Right cardiac atrium (tissue), 5 donors: ENCODE data around the gene LAX1. TPM values are rescaled to one million over a fixed set of nuclear protein-coding genes. Genes with fewer than 3 reads are reported as not detected.

Source experiments
- ATAC-seq, 2 donors: fragments of 200-7000 bp; cut with Tn5 transposase; one replicate each; pipeline versions ENCODE4 v1.8.0 to v1.9.1; 2020; ENCODE audit warnings: moderate library complexity in 2 of 2, mild to moderate bottlenecking in 1 of 2
- DNase-seq, 3 donors: peaks; one replicate each; pipeline ENCODE4 v3.0.0-alpha.2; 2020
- H3K27ac ChIP-seq: one replicate; pipeline ENCODE4 v1.5.1; 2013; ENCODE audit warnings: mild to moderate bottlenecking, low read length, control low read depth, moderate library complexity
- H3K27me3 ChIP-seq: one replicate; pipeline ENCODE4 v1.6.1; 2013; ENCODE audit not compliant: control insufficient read depth, insufficient read depth
- H3K4me1 ChIP-seq: one replicate; pipeline ENCODE4 v1.6.1; 2013; ENCODE audit warnings: low read length; ENCODE audit not compliant: control insufficient read depth, insufficient read depth
- H3K4me3 ChIP-seq: one replicate; pipeline ENCODE4 v1.5.1; 2013; ENCODE audit warnings: low read length, control low read depth
- H3K9me3 ChIP-seq: one replicate; pipeline ENCODE4 v1.6.1; 2013; ENCODE audit warnings: low read length; ENCODE audit not compliant: control insufficient read depth
- WGBS: extraction: QIAGEN DNeasy Blood & Tissue Kit; methylation state at CpG from one replicate; pipeline ENCODE4 v1.1.7; 2013; 5-methylcytosine and 5-hydroxymethylcytosine counted together
- intact Hi-C, 4 donors: fragments of 100-400 bp; cut with DNase I; formaldehyde crosslinking; loops; one replicate each; pipeline versions ENCODE4 v1.11.0 to v1.14.0; 2022 to 2023
- polyA plus RNA-seq: library from polyadenylated mRNA; stranded (reverse); fragments of 200-250 nt; gene quantifications from one replicate; pipeline ENCODE4 v1.2.3, GENCODE V29; 2013
- total RNA-seq, 4 donors: library from RNA; stranded (reverse); fragmentation: NEBNext Ultra II Directional; extraction: Animal tissue kit (Norgen Biotek cat#: 25700); gene quantifications; one replicate each; pipeline ENCODE4 v1.2.1, GENCODE V29; 2021
- donor health status: healthy with polysubstance abuse.
- donor health status: DM: no; HTN: yes; CAD: no.
- donor health status: DM: no; HTN: no; CAD: no.
- donor health status: DM: no; HTN: yes; CAD: no; lungs with severe emphysema.
- donor health status: DM: yes; HTN: yes; CAD: no.

LAX1 gene
- total and polyA plus RNA-seq, 5 donors, result 0.14 to 0.43 (median 0.22) TPM

DNA sequence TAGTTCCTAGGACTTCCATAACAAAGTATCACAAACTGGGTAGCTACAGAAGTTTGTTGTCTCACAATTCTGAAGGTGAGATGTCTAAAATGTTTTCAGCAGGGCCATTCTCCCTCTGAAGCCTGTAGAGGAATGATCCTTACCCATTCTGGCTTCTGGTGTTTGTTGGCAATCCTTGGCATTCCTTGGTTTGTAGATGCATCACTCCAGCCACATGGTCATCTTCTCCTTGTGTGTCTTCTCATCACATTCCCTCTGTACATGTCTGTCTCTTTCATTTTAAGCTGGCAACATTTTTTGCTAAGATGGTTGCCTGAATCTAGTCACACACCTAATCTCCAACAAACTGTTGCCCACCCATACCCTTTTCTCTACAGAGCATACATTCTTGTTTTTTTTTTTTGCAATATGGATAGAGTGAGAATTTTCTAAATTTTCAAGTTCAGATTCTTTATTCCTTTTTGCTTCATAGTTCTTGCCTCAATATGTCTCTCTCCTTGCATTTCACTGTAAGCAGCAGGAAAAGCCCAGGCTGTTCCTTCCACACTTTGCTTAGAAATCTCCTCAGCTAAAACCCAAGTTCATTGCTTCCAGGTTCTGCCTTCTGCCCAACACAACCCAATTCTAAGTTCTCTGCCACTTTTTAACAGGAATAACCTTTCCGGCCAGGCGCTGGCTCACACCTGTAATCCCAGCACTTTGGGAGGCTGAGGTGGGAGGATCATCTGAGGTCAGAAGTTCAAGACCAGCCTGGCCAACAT is 48.8 kb downstream of the LAX1 start:
- H3K9me3 ChIP-seq, result no peaks in the 10 kb centered on the region
- intact Hi-C loops, result no loop called here
- ATAC-seq, result no peak

DNA sequence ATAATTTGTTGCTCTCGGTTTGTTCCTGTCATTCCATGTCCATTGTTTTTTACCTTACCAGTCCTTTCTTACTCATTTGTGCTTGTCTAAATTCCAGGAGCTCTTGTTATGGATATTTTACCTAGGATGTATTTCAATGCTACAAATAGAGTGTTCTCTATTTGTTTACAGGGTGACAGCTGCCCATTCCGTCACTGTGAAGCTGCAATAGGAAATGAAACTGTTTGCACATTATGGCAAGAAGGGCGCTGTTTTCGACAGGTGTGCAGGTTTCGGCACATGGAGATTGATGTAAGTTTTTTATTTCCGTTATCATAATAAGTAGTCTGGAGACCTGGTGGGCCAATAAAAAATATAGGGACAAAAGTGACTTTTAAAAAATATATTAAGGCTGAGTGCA is 53.4 kb downstream of the LAX1 start:
- DNase-seq (no peak), ATAC-seq (no peak)
- WGBS, result 94% methylated on average over 6 of the region's 6 CpGs
- Histone ChIP-seq H3K27me3 (no peaks in the 10 kb centered on the region), H3K4me3 (no peak overlapping the region), H3K9me3 (no peaks in the 10 kb centered on the region), H3K27ac (no peak overlapping the region), H3K4me1 (no peaks in the 10 kb centered on the region)
- intact Hi-C loops, result no loop called here

More for the DNA sequence above, 48.8 kb downstream of the LAX1 start:
- 99% methylated on average over 2 of the region's 2 CpGs for WGBS
- DNase-seq, result no peak
- H3K4me1 ChIP-seq, result no peaks in the 10 kb centered on the region
- H3K27me3 ChIP-seq, result no peaks in the 10 kb centered on the region
- no peak overlapping the region for H3K27ac ChIP-seq
- H3K4me3 ChIP-seq, result no peak overlapping the region

DNA sequence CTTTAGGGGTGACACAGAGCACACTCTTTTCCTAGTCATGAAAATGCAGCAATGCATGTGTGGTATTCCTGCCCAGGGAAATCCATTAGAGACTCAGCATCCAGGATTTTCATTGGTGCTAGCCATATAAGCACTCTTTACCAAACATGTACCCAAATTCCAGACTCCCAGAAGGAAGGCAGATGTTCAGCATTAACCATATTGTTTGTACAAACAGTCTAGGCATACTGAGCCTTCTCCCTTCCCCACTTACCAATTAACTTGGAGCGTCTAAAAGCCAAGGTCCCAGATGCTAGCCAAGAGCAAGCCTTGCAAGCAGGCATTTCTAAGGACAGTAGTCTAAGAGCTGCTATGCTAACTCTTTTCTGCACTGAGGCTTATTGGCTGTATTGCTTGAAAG is 58.3 kb downstream of the LAX1 start:
- Histone ChIP-seq H3K4me1 (no peaks in the 10 kb centered on the region), H3K27me3 (no peaks in the 10 kb centered on the region), H3K4me3 (no peak overlapping the region), H3K27ac (no peak overlapping the region), H3K9me3 (no peaks in the 10 kb centered on the region)
- ATAC-seq (no peak), DNase-seq (no peak)
- intact Hi-C loops, result no loop called here
- WGBS, result 89% methylated on average over 1 of the region's 1 CpG

Other genes starting within 250 kb of the LAX1 start
- gene ATP2B4, start 138.4 kb upstream of the LAX1 start, total RNA-seq, result 100 to 1,000 TPM in 3 of 4 donors, 10 to 100 TPM in 1; 97.0 to 132 (median 112) TPM
- 65.7 TPM for gene ATP2B4, start 138.4 kb upstream of the LAX1 start, polyA plus RNA-seq
- 10 to 100 TPM; 15.7 to 23.2 (median 18.3) TPM for gene ZBED6, start 30.4 kb downstream of the LAX1 start, total RNA-seq
- 1.8 TPM for gene ZBED6, start 30.4 kb downstream of the LAX1 start, polyA plus RNA-seq
- 10 to 100 TPM; 46.8 to 56.0 (median 50.9) TPM for gene ZC3H11A, start 30.4 kb downstream of the LAX1 start, total RNA-seq
- 33.4 TPM for gene ZC3H11A, start 30.4 kb downstream of the LAX1 start, polyA plus RNA-seq
- 10 to 100 TPM; 48.7 to 59.7 (median 56.1) TPM for gene SNRPE, start 96.4 kb downstream of the LAX1 start, total RNA-seq
- 76.9 TPM for gene SNRPE, start 96.4 kb downstream of the LAX1 start, polyA plus RNA-seq